Left cardiac atrium (tissue), 4 donors: ENCODE results near the gene ABHD12. TPM values are rescaled to one million over a fixed set of nuclear protein-coding genes. Genes with fewer than 3 reads are reported as not detected.
A peak's percentile ranks its signal among the peaks of the same experiment; 100 is the strongest.

Experiments used
- ATAC-seq, 2 donors: fragments of 200-7000 bp; cut with Tn5 transposase; one replicate each; pipeline ENCODE4 v1.9.1; 2020; ENCODE audit warnings: mild to moderate bottlenecking in 2 of 2, moderate library complexity in 2 of 2
- DNase-seq: peaks from one replicate; pipeline ENCODE4 v3.0.0-alpha.2; 2020
- intact Hi-C, 2 donors: fragments of 100-400 bp; cut with DNase I; formaldehyde crosslinking; loops; one replicate each; pipeline versions ENCODE4 v1.14.1 to v1.15.1; 2022 to 2023
- total RNA-seq, 2 donors: library from RNA; stranded (reverse); fragmentation: NEBNext Ultra II Directional; extraction: Animal tissue kit (Norgen Biotek cat#: 25700); gene quantifications; one replicate each; pipeline ENCODE4 v1.2.1, GENCODE V29; 2021
- donor health status: DM: no; HTN: yes; CAD: no.
- donor health status: DM: no; HTN: yes; CAD: no; lungs with severe emphysema.
- donor health status: DM: yes; HTN: yes; CAD: no.
- donor health status: Dilated cardiomyopathy.

The ABHD12 gene
- total RNA-seq, 2 donors from 2014 or later: 22.6 to 30.2 TPM

GRCh38 chr20:25389858-25390537 is 637 bp downstream of the ABHD12 start:
- peak; percentile 34 to 51 for ATAC-seq
- DNase-seq: peak; percentile 41
- intact Hi-C loops: loop anchor here in 1 of 2 donors (10.0 kb wide), 1 partner anchor 325 kb away; no protein-coding TSS in a partner anchor

- DNase-seq: no peak
- intact Hi-C loops: no loop called here
- no peak for ATAC-seq
Observed at GRCh38 chr20:25389401-25389857, 1.2 kb downstream of the ABHD12 start.

- intact Hi-C loops: no loop called here
- ATAC-seq: peak in 1 of 2 donors; percentile 82
- peak; percentile 22 for DNase-seq
Observed at GRCh38 chr20:25382704-25383370, 7.8 kb downstream of the ABHD12 start.

GRCh38 chr20:25380945-25381614 is 9.6 kb downstream of the ABHD12 start:
- intact Hi-C loops: no loop called here
- peak in 1 of 2 donors; percentile 55 for ATAC-seq
- no peak for DNase-seq

- ATAC-seq (no peak), DNase-seq (no peak)
- intact Hi-C loops: no loop called here
Observed at GRCh38 chr20:25378884-25379733, 11.5 kb downstream of the ABHD12 start.

GRCh38 chr20:25378189-25378883 is 12.3 kb downstream of the ABHD12 start:
- ATAC-seq (no peak), DNase-seq (no peak)
- intact Hi-C loops: no loop called here

- intact Hi-C loops: no loop called here
- ATAC-seq (no peak), DNase-seq (no peak)
Observed at GRCh38 chr20:25376886-25377285, 13.7 kb downstream of the ABHD12 start.

GRCh38 chr20:25376236-25376635 is 14.4 kb downstream of the ABHD12 start:
- DNase-seq: no peak
- no peak for ATAC-seq
- intact Hi-C loops: no loop called here

- ATAC-seq: no peak
- intact Hi-C loops: no loop called here
- DNase-seq: no peak
Observed at GRCh38 chr20:25374842-25375241, 15.8 kb downstream of the ABHD12 start.

- ATAC-seq (no peak), DNase-seq (no peak)
- intact Hi-C loops: no loop called here
Observed at GRCh38 chr20:25372584-25373336, 17.9 kb downstream of the ABHD12 start.

GRCh38 chr20:25369971-25370370 is 20.7 kb downstream of the ABHD12 start:
- ATAC-seq (no peak), DNase-seq (no peak)
- intact Hi-C loops: no loop called here

GRCh38 chr20:25369529-25369928 is 21.1 kb downstream of the ABHD12 start:
- ATAC-seq (no peak), DNase-seq (no peak)
- intact Hi-C loops: no loop called here

- ATAC-seq: no peak
- intact Hi-C loops: no loop called here
- DNase-seq: no peak
Observed at GRCh38 chr20:25368976-25369375, 21.7 kb downstream of the ABHD12 start.

- ATAC-seq: no peak
Observed at GRCh38 chr20:25368526-25368925, 22.1 kb downstream of the ABHD12 start.

GRCh38 chr20:25364879-25365699 is 25.5 kb downstream of the ABHD12 start:
- DNase-seq: no peak
- intact Hi-C loops: no loop called here
- no peak for ATAC-seq

More at GRCh38 chr20:25368526-25368925, 22.1 kb downstream of the ABHD12 start:
- intact Hi-C loops: no loop called here
- DNase-seq: no peak

GRCh38 chr20:25364180-25364788 is 26.4 kb downstream of the ABHD12 start:
- intact Hi-C loops: no loop called here
- DNase-seq (no peak), ATAC-seq (no peak)

GRCh38 chr20:25361287-25361683 is 29.4 kb downstream of the ABHD12 start:
- intact Hi-C loops: no loop called here

More at GRCh38 chr20:25361287-25361683, 29.4 kb downstream of the ABHD12 start:
- DNase-seq: no peak
- ATAC-seq: no peak
